ENCODE data around the gene HOXB6. TPM values are rescaled to one million over a fixed set of nuclear protein-coding genes. Genes with fewer than 3 reads are reported as not detected.

HOXB6 gene
- total and polyA plus RNA-seq, 4 donors = 5.3 to 7.5 (median 5.7) TPM

GRCh38 chr17:48612854-48613691 is 8.3 kb upstream of the HOXB6 start:
- ATAC-seq (ENCODE audit: insufficient read depth, low FRiP score) = no peak
- Histone ChIP-seq H3K9ac (ENCODE audit: insufficient read depth in 1 of 2, low read length in 2 of 2) (peak overlapping the region in 1 of 2 donors; percentile 46), H3K27ac (ENCODE audit: low read depth in 1 of 2, low read length in 1 of 2) (peak overlapping the region in 1 of 2 donors; percentile 1), H3K4me3 (no peak overlapping the region), H3K4me1 (ENCODE audit: control insufficient read depth in 5 of 5, insufficient read depth in 5 of 5, low read length in 5 of 5) (peaks cover 0 to 21% (median 4%) of the 10 kb centered on the region in 5 donors), H3K36me3 (ENCODE audit: control insufficient read depth in 4 of 4, insufficient read depth in 4 of 4, low read length in 4 of 4) (no peaks in the 10 kb centered on the region), H3K27me3 (ENCODE audit: control insufficient read depth in 3 of 3, insufficient read depth in 3 of 3, low read length in 2 of 3) (peaks cover 12 to 79% (median 57%) of the 10 kb centered on the region in 3 donors), H3K9me3 (ENCODE audit: control insufficient read depth in 4 of 4, insufficient read depth in 3 of 4, low read length in 3 of 4) (no peaks in the 10 kb centered on the region)
- peak; percentile 70 to 79 (median 72) for DNase-seq
- TF ChIP-seq CTCF (IDR thresholded peaks at IDR 0.05; ENCODE audit: control extremely low read depth, extremely low read depth) = no peak
- 2 to 3% methylated on average over 64 to 67 of the region's 67 CpGs for WGBS, 2 donors

- no peaks in the 10 kb centered on the region for H3K36me3 ChIP-seq (ENCODE audit: control insufficient read depth in 4 of 4, insufficient read depth in 4 of 4, low read length in 4 of 4)
- peaks cover 0 to 21% (median 4%) of the 10 kb centered on the region in 5 donors for H3K4me1 ChIP-seq (ENCODE audit: control insufficient read depth in 5 of 5, insufficient read depth in 5 of 5, low read length in 5 of 5)
- no peak overlapping the region for H3K9ac ChIP-seq (ENCODE audit: insufficient read depth in 1 of 2, low read length in 2 of 2)
- DNase-seq (peak in 2 of 3 donors; percentile 46 to 62), ATAC-seq (ENCODE audit: insufficient read depth, low FRiP score) (no peak)
- WGBS, 2 donors = 3 to 5% methylated on average over 15 of the region's 15 CpGs
- peaks cover 0 to 2% (median 0%) of the 10 kb centered on the region in 4 donors for H3K9me3 ChIP-seq (ENCODE audit: control insufficient read depth in 4 of 4, insufficient read depth in 3 of 4, low read length in 3 of 4)
- no peak for TF ChIP-seq CTCF (IDR thresholded peaks at IDR 0.05; ENCODE audit: control extremely low read depth, extremely low read depth)
- peaks cover 7 to 78% (median 54%) of the 10 kb centered on the region in 3 donors for H3K27me3 ChIP-seq (ENCODE audit: control insufficient read depth in 3 of 3, insufficient read depth in 3 of 3, low read length in 2 of 3)
- H3K4me3 ChIP-seq = no peak overlapping the region
- H3K27ac ChIP-seq (ENCODE audit: low read depth in 1 of 2, low read length in 1 of 2) = no peak overlapping the region
Observed at GRCh38 chr17:48612456-48612853, 7.7 kb upstream of the HOXB6 start.

GRCh38 chr17:48611681-48612455 is 7.1 kb upstream of the HOXB6 start:
- DNase-seq (no peak), ATAC-seq (ENCODE audit: insufficient read depth, low FRiP score) (no peak)
- Histone ChIP-seq H3K4me3 (no peak overlapping the region), H3K9ac (ENCODE audit: insufficient read depth in 1 of 2, low read length in 2 of 2) (no peak overlapping the region), H3K27me3 (ENCODE audit: control insufficient read depth in 3 of 3, insufficient read depth in 3 of 3, low read length in 2 of 3) (peaks cover 7 to 77% (median 53%) of the 10 kb centered on the region in 3 donors), H3K27ac (ENCODE audit: low read depth in 1 of 2, low read length in 1 of 2) (no peak overlapping the region), H3K9me3 (ENCODE audit: control insufficient read depth in 4 of 4, insufficient read depth in 3 of 4, low read length in 3 of 4) (peaks cover 0 to 2% (median 0%) of the 10 kb centered on the region in 4 donors), H3K36me3 (ENCODE audit: control insufficient read depth in 4 of 4, insufficient read depth in 4 of 4, low read length in 4 of 4) (peaks cover 0 to 4% (median 0%) of the 10 kb centered on the region in 4 donors), H3K4me1 (ENCODE audit: control insufficient read depth in 5 of 5, insufficient read depth in 5 of 5, low read length in 5 of 5) (peaks cover 0 to 21% (median 4%) of the 10 kb centered on the region in 5 donors)
- 3 to 7% methylated on average over 35 to 36 of the region's 36 CpGs for WGBS, 2 donors
- no peak for TF ChIP-seq CTCF (IDR thresholded peaks at IDR 0.05; ENCODE audit: control extremely low read depth, extremely low read depth)
